A673 (cell line): ENCODE results near the gene ZNF182. TPM values are rescaled to one million over a fixed set of nuclear protein-coding genes. Genes with fewer than 3 reads are reported as not detected.

Experiments
- BruUV-seq: library from RNA; stranded (reverse); fragments of 400-500 nt; replicated peaks from 2 replicates; lab custom pipeline; 2021; lab: Mats Ljungman, UMichigan
- CTCF ChIA-PET: fragments of 300-600 bp; sonication (Branson Sonifier 250); formaldehyde crosslinking; loops from one replicate; lab custom pipeline; 2022; ENCODE audit warnings: antibody characterized with exemption; lab: Charles Lee
- POLR2A ChIA-PET: fragments of 300-600 bp; sonication (Branson Sonifier 250); formaldehyde crosslinking; loops from one replicate; lab custom pipeline; 2022; ENCODE audit warnings: antibody characterized with exemption; ENCODE audit not compliant: low non-redundant PET; lab: Charles Lee
- DNase-seq: peaks from one replicate; pipeline ENCODE4 v3.0.0-alpha.2; 2015; ENCODE audit warnings: low spot score
- H3K27ac ChIP-seq: fragments of 200-600 bp; sonication (generic); 2 replicates; pipeline ENCODE4 v1.5.1; 2016; ENCODE audit warnings: mixed run types, low read depth, mild to moderate bottlenecking, mixed read lengths, antibody characterized with exemption, low read length; ENCODE audit not compliant: poor library complexity, severe bottlenecking
- H3K27me3 ChIP-seq: fragments of 200-600 bp; sonication (generic); replicated peaks from 2 replicates; pipeline ENCODE4 v1.6.1; 2017; ENCODE audit warnings: mixed run types, low read depth, mild to moderate bottlenecking, mixed read lengths, antibody characterized with exemption, low read length; ENCODE audit not compliant: insufficient read depth, poor library complexity
- H3K36me3 ChIP-seq: fragments of 200-600 bp; sonication (generic); 2 replicates; pipeline ENCODE4 v1.6.1; 2016; ENCODE audit warnings: mixed run types, mild to moderate bottlenecking, mixed read lengths, antibody characterized with exemption, low read length; ENCODE audit not compliant: insufficient read depth, poor library complexity, severe bottlenecking
- H3K4me1 ChIP-seq: fragments of 200-600 bp; sonication (generic); 2 replicates; pipeline ENCODE4 v1.6.1; 2017; ENCODE audit warnings: mixed run types, mild to moderate bottlenecking, mixed read lengths, antibody characterized with exemption, low read length; ENCODE audit not compliant: insufficient read depth, poor library complexity, severe bottlenecking
- H3K4me3 ChIP-seq: fragments of 200-600 bp; sonication (generic); 2 replicates; pipeline ENCODE4 v1.5.1; 2016; ENCODE audit warnings: low read depth, mixed run types, mild to moderate bottlenecking, mixed read lengths, low read length; ENCODE audit not compliant: poor library complexity, severe bottlenecking
- H3K9me3 ChIP-seq: fragments of 200-600 bp; sonication (generic); 2 replicates; pipeline ENCODE4 v1.6.1; 2016; ENCODE audit warnings: mixed run types, low read depth, mild to moderate bottlenecking, mixed read lengths, antibody characterized with exemption, low read length; ENCODE audit not compliant: poor library complexity, severe bottlenecking
- CTCF ChIP-seq: fragments of 300-800, 200-600 bp; sonication (generic); conservative IDR thresholded peaks from 2 replicates; pipeline ENCODE4 v1.5.1; 2017; ENCODE audit warnings: low read depth, mild to moderate bottlenecking, antibody characterized with exemption, low read length, moderate library complexity, mixed read lengths
- EZH2 ChIP-seq: fragments of 200-600 bp; sonication (generic); IDR thresholded peaks from 2 replicates; pipeline ENCODE4 v1.6.1; 2017; ENCODE audit warnings: borderline replicate concordance, low read depth, mild to moderate bottlenecking, mixed read lengths, antibody characterized with exemption, low read length; ENCODE audit not compliant: poor library complexity, severe bottlenecking
- intact Hi-C: fragments of 100-400 bp; cut with micrococcal nuclease; formaldehyde crosslinking; loops from one replicate; pipeline ENCODE4 v1.10.0; 2022; ENCODE audit not compliant: unreplicated experiment
- total RNA-seq: library from RNA; stranded (reverse); gene quantifications from 2 replicates; pipeline ENCODE4 v1.2.3, GENCODE V29; 2021

ZNF182 gene
- total RNA-seq, 1 experiment from 2014 or later = 6.5 TPM

- intact Hi-C loops = no loop called here
- ChIA-PET POLR2A (no interaction called here), CTCF (no interaction called here)
- H3K4me3 ChIP-seq = no peak overlapping the region
- TF ChIP-seq CTCF = no peak
- TF ChIP-seq EZH2 = no peak
- no TSS peak for BruUV-seq
- no peaks in the 10 kb centered on the region for H3K4me1 ChIP-seq
- no peaks in the 10 kb centered on the region for H3K27me3 ChIP-seq
- no peak for DNase-seq
- H3K36me3 ChIP-seq = peaks cover 12% of the 10 kb centered on the region
- peaks cover 12% of the 10 kb centered on the region for H3K9me3 ChIP-seq
- no peak overlapping the region for H3K27ac ChIP-seq
Observed at GRCh38 chrX:47992095-47992380, 11.8 kb downstream of the ZNF182 start.

GRCh38 chrX:47991263-47992094 is 12.3 kb downstream of the ZNF182 start:
- H3K27me3 ChIP-seq = no peaks in the 10 kb centered on the region
- no peaks in the 10 kb centered on the region for H3K4me1 ChIP-seq
- H3K36me3 ChIP-seq = peaks cover 12% of the 10 kb centered on the region
- peaks cover 12% of the 10 kb centered on the region for H3K9me3 ChIP-seq
- DNase-seq = no peak
- BruUV-seq = no TSS peak
- no peak overlapping the region for H3K4me3 ChIP-seq
- no peak overlapping the region for H3K27ac ChIP-seq
- ChIA-PET CTCF (no interaction called here), POLR2A (no interaction called here)
- intact Hi-C loops = no loop called here
- TF ChIP-seq EZH2 (no peak), CTCF (no peak)

DNA sequence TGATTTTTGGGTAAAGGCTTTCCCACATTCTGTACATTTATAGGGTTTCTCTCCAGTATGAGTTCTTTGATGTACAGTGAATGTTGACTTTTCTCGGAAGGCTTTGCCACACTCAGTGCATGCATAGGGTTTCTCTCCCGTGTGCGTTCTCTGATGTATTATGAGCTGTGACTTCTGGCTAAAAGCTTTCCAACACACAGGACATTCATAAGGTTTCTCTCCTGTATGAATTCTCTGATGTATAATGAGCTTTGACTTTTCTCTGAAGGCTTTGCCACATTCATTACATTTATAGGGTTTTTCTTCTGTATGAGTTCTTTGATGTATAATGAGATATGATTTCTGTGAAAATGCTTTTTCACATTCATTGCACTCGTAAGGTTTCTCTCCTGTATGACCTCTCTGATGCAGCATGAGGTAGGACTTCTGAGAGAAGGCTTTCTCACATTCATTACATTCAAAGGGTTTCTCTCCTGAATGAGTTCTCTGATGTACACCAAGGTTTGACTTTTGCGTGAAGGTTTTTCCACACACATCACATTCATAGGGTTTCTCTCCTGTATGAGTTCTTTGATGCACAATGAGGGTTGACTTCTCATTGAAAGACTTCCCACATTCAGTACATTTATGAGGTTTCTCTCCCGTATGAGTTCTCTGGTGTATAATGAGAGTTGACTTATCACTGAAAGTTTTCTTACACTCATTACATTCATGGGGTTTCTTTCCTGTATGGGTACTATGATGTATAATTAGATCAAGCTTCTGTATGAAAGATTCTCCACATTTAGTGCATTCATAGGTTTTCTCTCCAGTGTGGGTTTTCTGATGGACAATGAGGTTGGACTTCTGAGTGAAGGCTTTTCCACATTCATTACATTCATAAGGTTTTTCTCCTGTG is 27.3 kb downstream of the ZNF182 start:
- Histone ChIP-seq H3K4me3 (no peak overlapping the region), H3K9me3 (peaks cover 77% of the 10 kb centered on the region), H3K36me3 (peaks cover 32% of the 10 kb centered on the region), H3K4me1 (no peaks in the 10 kb centered on the region), H3K27me3 (no peaks in the 10 kb centered on the region), H3K27ac (no peak overlapping the region)
- no TSS peak for BruUV-seq
- ChIA-PET POLR2A (no interaction called here), CTCF (no interaction called here)
- DNase-seq = no peak
- TF ChIP-seq CTCF = no peak
- TF ChIP-seq EZH2 = no peak
- intact Hi-C loops = no loop called here
